ENCODE data around the gene PARD3. TPM values are rescaled to one million over a fixed set of nuclear protein-coding genes. Genes with fewer than 3 reads are reported as not detected.

Gene PARD3
- polyA plus RNA-seq, 3 donors, result 0.51 TPM; not detected in 2

DNA sequence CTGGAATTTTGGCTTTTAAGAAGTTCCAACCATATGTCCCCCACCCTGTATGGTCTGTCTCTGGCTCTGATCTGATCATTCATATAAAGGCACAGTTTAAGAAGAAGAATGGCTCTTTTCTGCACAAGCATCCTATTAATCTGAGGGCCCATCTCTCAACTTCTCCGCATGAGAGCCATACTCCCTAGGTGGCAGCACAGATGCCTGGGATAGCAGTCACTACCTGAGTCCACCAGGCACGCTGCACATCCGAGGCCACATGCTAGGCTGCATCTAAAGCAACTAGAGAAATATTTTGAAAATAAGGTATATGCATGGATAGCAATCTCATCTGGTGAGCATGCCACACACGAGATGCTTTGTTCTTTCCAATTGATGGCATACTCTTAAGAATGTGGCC is 565.5 kb downstream of the PARD3 start:
- H2AFZ ChIP-seq (ENCODE audit: insufficient read depth, low read depth, low read length, poor library complexity, severe bottlenecking), result no peak overlapping the region
- H3K27me3 Mint-ChIP-seq (ENCODE audit: low read depth in 3 of 3), result peaks cover 0 to 2% (median 0%) of the 10 kb centered on the region in 3 donors
- 100% methylated on average over 1 of the region's 4 CpGs for WGBS (ENCODE audit: insufficient coverage)

DNA sequence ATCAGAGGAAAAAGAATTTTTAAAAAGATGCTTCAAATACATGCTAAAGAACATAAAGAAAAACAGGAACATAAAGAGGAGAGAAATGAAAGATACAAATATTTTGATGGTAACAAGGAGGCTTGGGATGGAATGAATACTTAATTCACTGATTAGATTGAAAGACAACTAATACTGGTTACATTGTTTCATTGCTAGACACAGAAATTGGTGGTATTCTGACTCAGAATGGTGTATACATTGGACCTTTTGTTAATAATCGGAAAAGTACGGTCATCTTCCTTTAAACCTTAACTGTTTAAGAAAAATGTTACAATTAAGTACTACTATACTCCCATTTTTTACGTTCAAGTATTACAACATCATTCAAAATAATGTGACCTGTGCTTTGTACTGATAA is 567.5 kb downstream of the PARD3 start:
- Histone ChIP-seq H3K36me3 (replicated peaks in 1 of 2; ENCODE audit: control insufficient read depth in 1 of 2, insufficient read depth in 2 of 2, low read length in 2 of 2) (no peaks in the 10 kb centered on the region), H3K27me3 (ENCODE audit: control insufficient read depth in 2 of 2, insufficient read depth in 2 of 2, low read length in 2 of 2) (no peaks in the 10 kb centered on the region), H2AFZ (ENCODE audit: insufficient read depth, low read depth, low read length, poor library complexity, severe bottlenecking) (no peak overlapping the region), H3K9me3 (replicated peaks in 1 of 2; ENCODE audit: control insufficient read depth in 1 of 2, insufficient read depth in 1 of 2, low read length in 2 of 2) (no peaks in the 10 kb centered on the region), H3K27ac (ENCODE audit: low read depth in 1 of 2, low read length in 2 of 2) (no peak overlapping the region), H3K4me1 (ENCODE audit: control insufficient read depth in 1 of 2, insufficient read depth in 2 of 2, low read length in 2 of 2) (no peaks in the 10 kb centered on the region), H3K9ac (ENCODE audit: insufficient read depth, low read length, poor library complexity, severe bottlenecking) (no peak overlapping the region), H4K20me1 (ENCODE audit: insufficient read depth, low read length) (no peaks in the 10 kb centered on the region), H3K4me3 (replicated peaks in 1 of 3; ENCODE audit: low read depth in 2 of 3, low read length in 3 of 3) (no peak overlapping the region), H3K4me2 (replicated peaks; ENCODE audit: extremely low read depth, low read length, poor library complexity, severe bottlenecking) (no peak overlapping the region), H3K79me2 (ENCODE audit: insufficient read depth, low read length) (no peaks in the 10 kb centered on the region)
- no CpG with 5 or more reads among the region's 3 CpGs for WGBS (ENCODE audit: insufficient coverage)
- TF ChIP-seq, protein P1, sequence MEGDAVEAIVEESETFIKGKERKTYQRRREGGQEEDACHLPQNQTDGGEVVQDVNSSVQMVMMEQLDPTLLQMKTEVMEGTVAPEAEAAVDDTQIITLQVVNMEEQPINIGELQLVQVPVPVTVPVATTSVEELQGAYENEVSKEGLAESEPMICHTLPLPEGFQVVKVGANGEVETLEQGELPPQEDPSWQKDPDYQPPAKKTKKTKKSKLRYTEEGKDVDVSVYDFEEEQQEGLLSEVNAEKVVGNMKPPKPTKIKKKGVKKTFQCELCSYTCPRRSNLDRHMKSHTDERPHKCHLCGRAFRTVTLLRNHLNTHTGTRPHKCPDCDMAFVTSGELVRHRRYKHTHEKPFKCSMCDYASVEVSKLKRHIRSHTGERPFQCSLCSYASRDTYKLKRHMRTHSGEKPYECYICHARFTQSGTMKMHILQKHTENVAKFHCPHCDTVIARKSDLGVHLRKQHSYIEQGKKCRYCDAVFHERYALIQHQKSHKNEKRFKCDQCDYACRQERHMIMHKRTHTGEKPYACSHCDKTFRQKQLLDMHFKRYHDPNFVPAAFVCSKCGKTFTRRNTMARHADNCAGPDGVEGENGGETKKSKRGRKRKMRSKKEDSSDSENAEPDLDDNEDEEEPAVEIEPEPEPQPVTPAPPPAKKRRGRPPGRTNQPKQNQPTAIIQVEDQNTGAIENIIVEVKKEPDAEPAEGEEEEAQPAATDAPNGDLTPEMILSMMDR (IDR thresholded peaks at IDR 0.05), result no peak
- DNase-seq, result no peak
- Mint-ChIP-seq H3K36me3 (no peaks in the 10 kb centered on the region), H3K4me1 (no peaks in the 10 kb centered on the region), H3K27ac (no peak overlapping the region), H3K9me3 (peaks cover 0 to 1% (median 0%) of the 10 kb centered on the region in 7 donors), H3K27me3 (ENCODE audit: low read depth in 3 of 3) (peaks cover 0 to 2% (median 0%) of the 10 kb centered on the region in 3 donors), H3K4me3 (no peak overlapping the region)
- intact Hi-C loops (cut with micrococcal nuclease), result no loop called here

More for the DNA sequence above, 565.5 kb downstream of the PARD3 start:
- Histone ChIP-seq H3K36me3 (replicated peaks in 1 of 2; ENCODE audit: control insufficient read depth in 1 of 2, insufficient read depth in 2 of 2, low read length in 2 of 2) (no peaks in the 10 kb centered on the region), H3K9me3 (replicated peaks in 1 of 2; ENCODE audit: control insufficient read depth in 1 of 2, insufficient read depth in 1 of 2, low read length in 2 of 2) (no peaks in the 10 kb centered on the region), H3K4me2 (replicated peaks; ENCODE audit: extremely low read depth, low read length, poor library complexity, severe bottlenecking) (no peak overlapping the region), H3K4me1 (ENCODE audit: control insufficient read depth in 1 of 2, insufficient read depth in 2 of 2, low read length in 2 of 2) (no peaks in the 10 kb centered on the region), H3K4me3 (replicated peaks in 1 of 3; ENCODE audit: low read depth in 2 of 3, low read length in 3 of 3) (no peak overlapping the region), H4K20me1 (ENCODE audit: insufficient read depth, low read length) (no peaks in the 10 kb centered on the region), H3K27me3 (ENCODE audit: control insufficient read depth in 2 of 2, insufficient read depth in 2 of 2, low read length in 2 of 2) (no peaks in the 10 kb centered on the region), H3K79me2 (ENCODE audit: insufficient read depth, low read length) (no peaks in the 10 kb centered on the region), H3K9ac (ENCODE audit: insufficient read depth, low read length, poor library complexity, severe bottlenecking) (no peak overlapping the region), H3K27ac (ENCODE audit: low read depth in 1 of 2, low read length in 2 of 2) (no peak overlapping the region)
- Mint-ChIP-seq H3K9me3 (no peaks in the 10 kb centered on the region), H3K4me3 (no peak overlapping the region), H3K27ac (no peak overlapping the region), H3K4me1 (no peaks in the 10 kb centered on the region), H3K36me3 (no peaks in the 10 kb centered on the region)
- TF ChIP-seq, protein P1 (IDR thresholded peaks at IDR 0.05), result no peak
- intact Hi-C loops (cut with micrococcal nuclease), result no loop called here
- DNase-seq, result no peak

Data from CD14-positive monocyte (primary cell).